ENCODE measurements around the gene PTN.

- no peak for TF ChIP-seq RARB (CRISPR knock-in tag; IDR thresholded peaks at IDR 0.05)
- TF ChIP-seq POLR2A (IDR thresholded peaks at IDR 0.05; ENCODE audit: low read length), result no peak
- no peak for TF ChIP-seq NFE2L2 (conservative IDR thresholded peaks at IDR 0.05; ENCODE audit: low read length)
- TF ChIP-seq HMGXB4 (CRISPR knock-in tag; IDR thresholded peaks at IDR 0.05; ENCODE audit: borderline replicate concordance), result no peak
- no peak for TF ChIP-seq ESRRA (IDR thresholded peaks at IDR 0.05; ENCODE audit: borderline replicate concordance, low read length)
- TF ChIP-seq CTCF (IDR thresholded peaks at IDR 0.05), result no peak
Measured at GRCh38 chr7:137283153-137283552, 60.4 kb downstream of the PTN start.
